Cardiac septum (tissue), 1 donor: Measurements from ENCODE around the gene LPCAT1. TPM values are rescaled to one million over a fixed set of nuclear protein-coding genes. Genes with fewer than 3 reads are reported as not detected.
"Not testable (repeated sequence)": the region's sequence is repeated elsewhere in the genome, so short reads cannot be mapped to it uniquely, and the experiment has no call there.

Experiments
- DNase-seq: peaks from one replicate; pipeline ENCODE4 v3.0.0-alpha.2; 2020; ENCODE audit warnings: low spot score
- intact Hi-C: fragments of 100-400 bp; cut with DNase I; formaldehyde crosslinking; loops from one replicate; pipeline ENCODE4 v1.14.0; 2022
- total RNA-seq: library from RNA; stranded (reverse); fragmentation: NEBNext Ultra II Directional; extraction: Animal tissue kit (Norgen Biotek cat#: 25700); gene quantifications from one replicate; pipeline ENCODE4 v1.2.1, GENCODE V29; 2021
- donor health status: DM: no; HTN: no; CAD: no.

Gene LPCAT1
- total RNA-seq, 1 donor from 2014 or later, result 14.7 TPM

- peak; percentile 51 for DNase-seq
- intact Hi-C loops, result no loop called here
Measured at GRCh38 chr5:1512541-1513291, 11.0 kb downstream of the LPCAT1 start.

DNA sequence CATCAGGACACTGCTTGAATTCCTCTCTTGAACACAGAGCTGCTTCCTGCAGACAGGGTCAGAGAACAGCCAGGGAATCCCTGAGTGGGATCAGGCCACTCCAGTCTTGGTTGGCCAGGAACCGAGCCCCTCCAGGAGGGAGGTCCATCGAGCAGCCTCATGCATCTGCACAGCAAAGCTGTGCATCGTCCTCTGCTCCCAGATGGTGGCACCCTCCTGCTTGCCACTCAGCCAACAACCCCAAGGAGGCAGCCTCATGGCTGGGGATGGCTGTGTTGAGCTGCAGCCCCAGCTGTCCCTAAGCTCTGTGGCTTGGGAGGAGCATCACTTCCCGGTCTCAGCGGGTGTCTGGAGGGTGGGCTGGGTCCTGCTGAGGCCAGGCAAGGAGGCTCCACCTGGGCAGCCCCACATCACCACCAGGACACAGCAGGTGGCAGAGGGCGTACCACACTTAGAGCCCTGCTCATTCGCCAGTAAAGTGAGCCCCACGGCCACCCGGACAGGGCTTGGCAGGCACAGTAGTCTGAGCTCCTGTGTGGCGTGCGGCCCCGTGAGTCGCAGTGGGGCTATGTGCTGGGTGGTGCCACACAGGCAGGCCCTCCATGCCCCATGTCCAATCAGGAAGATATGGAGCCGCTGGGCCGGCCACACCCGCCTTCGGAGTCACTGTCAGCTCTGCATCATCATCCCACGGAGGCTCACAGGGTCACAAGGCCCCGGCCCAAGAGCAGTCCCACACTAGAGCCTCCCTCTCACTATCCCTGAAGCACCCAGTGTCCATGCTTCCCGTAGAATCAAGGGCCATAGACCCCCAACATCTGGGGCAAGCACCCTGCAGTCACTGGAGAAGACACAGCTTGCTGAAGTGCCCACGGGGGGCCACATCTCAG, 11.9 kb downstream of the LPCAT1 start:
- DNase-seq, result peak; percentile 61
- intact Hi-C loops, result no loop called here

DNA sequence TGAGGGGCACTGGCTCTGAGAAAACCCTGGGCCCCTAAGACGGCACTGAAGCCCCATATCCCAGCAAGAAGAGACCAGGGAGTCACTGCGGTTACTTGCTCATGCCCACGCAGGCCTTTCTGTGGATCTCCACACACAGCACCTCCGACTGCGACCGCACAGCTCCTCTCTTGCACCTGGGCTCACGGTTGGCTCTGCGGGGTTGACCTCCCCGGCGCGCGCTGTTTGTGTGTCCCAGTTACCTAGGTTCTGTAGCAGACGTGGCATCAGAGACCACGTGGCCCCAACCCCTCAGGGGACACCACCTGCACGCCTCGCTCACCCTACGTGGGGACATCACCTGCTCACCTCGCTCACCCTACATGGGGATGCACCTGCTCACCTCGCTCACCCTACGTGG, 12.7 kb downstream of the LPCAT1 start:
- intact Hi-C loops, result no loop called here
- peak; percentile 46 for DNase-seq

GRCh38 chr5:1510631-1511030, 13.1 kb downstream of the LPCAT1 start:
- peak; percentile 68 for DNase-seq
- intact Hi-C loops, result no loop called here

- intact Hi-C loops, result no loop called here
- DNase-seq, result peak; percentile 51
Measured at GRCh38 chr5:1510151-1510561, 13.6 kb downstream of the LPCAT1 start.

DNA sequence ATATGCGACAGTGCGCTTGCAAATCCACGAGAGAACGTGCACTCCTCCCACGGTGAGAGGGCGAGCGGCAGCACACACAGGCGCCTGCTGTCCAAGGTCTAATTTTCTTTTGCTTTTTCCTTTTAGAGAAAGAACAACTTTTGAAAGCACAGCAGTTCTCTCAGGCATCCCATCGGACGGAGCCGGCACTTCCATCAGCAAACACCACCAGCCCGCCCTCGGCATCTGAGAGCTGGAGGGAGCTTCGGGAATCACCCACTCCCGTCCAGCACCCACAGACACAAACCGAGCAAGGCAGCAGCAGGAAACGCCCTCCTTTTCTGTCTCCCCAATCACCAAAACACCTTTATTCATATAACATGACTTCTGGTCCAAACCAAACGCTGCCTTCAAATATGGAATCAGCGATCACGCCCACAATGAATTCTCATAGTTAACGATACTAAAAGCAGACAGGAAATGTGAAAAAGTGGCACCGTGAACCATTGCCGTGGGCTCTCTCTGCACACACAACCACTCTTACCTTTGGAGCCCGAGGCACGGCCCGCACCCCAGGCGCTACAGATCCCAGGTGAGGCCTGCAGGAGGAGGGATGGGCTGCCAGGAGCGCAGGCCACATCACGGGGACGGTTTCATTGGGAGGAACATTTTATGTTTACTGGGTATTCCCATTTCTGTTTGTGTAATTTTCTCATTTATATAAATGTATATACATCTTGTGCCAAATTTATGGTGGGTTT, 14.2 kb downstream of the LPCAT1 start:
- intact Hi-C loops, result no loop called here
- peak; percentile 68 for DNase-seq

DNA sequence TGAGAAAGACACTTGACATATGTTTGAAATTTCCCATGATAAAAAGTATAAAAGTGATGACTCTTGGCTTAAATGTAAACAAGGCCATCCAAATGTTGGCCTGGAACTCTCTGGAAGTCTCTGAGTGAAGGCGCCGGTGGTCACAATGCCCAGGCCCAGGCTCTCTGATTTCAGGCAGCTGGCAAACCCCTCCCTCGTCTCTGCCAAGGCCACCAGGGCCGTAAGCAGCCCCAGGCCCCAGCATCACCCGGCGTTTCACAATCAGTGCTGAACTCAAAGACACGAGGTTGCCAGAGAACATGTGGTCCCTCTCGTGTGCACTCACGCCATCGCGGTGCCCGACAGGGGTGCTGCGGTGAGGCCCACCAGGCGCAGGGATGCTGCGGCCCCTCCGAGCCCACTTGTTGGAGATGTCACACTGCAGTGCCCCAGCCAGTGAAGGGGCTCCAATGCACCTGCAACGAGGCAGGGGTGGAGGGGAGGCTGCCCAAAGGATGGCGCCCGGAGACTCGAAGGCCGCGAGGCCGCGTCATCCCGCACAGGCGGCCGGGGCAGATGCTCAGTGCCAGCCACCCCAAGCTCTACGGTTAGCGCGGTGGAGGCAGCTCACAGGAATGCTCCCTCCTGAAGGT, 15.0 kb downstream of the LPCAT1 start:
- intact Hi-C loops, result no loop called here
- peak; percentile 65 for DNase-seq

DNA sequence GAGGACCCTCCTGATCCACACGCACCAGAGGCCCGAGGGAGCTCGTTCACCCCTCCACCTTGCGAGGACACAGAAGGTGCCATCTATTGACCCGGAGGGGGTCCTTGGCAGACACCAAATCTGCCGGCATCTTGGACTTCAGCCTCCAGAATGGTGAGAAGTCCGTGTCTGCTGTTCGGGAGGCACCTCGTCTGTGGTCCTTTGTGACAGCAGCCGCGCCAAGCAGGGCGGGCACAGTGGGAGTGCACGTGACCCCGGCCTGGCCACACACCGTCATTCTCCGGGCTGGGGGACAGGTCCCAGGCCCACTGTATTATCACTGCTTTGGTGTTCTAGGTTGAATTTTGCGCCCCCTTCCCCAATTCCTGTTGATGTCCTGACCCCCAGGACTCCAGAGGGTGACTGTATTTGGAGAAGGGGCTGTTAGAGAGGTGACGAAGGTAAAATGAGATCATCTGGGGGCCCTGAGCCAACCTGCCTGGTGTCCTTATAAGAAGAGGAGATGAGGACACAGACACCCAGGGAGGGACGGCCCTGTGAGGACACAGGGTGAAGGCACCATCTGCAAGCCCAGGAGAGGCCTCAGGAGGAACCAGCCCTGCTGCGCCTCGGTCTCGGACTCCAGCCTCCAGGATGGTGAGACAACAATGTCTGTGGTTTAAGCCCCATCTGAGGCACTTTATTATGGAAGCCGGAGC, 15.7 kb downstream of the LPCAT1 start:
- intact Hi-C loops, result no loop called here
- peak; percentile 57 for DNase-seq

DNA sequence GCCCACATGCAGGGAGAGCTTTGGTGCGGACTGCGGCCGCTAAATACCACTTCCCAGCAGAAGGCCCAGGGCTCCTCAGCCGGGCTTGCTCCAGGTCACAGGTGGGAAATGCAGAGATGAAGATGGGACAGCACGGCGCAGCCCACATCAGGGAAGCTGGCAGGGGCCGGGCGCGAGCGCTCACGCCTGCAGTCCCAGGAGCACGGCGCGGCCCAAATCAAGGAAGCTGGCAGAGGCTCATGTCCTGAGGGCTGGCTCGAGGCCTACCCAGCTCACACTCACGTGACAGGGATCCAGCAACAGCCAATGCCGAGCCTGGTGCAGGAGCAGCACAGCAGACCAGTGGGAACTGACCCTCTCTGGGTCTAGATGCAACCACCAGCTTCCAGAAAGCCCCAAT, 16.3 kb downstream of the LPCAT1 start:
- intact Hi-C loops, result no loop called here
- peak; percentile 62 for DNase-seq

GRCh38 chr5:1507014-1507375, 16.8 kb downstream of the LPCAT1 start:
- intact Hi-C loops, result no loop called here
- DNase-seq, result peak; percentile 10

DNA sequence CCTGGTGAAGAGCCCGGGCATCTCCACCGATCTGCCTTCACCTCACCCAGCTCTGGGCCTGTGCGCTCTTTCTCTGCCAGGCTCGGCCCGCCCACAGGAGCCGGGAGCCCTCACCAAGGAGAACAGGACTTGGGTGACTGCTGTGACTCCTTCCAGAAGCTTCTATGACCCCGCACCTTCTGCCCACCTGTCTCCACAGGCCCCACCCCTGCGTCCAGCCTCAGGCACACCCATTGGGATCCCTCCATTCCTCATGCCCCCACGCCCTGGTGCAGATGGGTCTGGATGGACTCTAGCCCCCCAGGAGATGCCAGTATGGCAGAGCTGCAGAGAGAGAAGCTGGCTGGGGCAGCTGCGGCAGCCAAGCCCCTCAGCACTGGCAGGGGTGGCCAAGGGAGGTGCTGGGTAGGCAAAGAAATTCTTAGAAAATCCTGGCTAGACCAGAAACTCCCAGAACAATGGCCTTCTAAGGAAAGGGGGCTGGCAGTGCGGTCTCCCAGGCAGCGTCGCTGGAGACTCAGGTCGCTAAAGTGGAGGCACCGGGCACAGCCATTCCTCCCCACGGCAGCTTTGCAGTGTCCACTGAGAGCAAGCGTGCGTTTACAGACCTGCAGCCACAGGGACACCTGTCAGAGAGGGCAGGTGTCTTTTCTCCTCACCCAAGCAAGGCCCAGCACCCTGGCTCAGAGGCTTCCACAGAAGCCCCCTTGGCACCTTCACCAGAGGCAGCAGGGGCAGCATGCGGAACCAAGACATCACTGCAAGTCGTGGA, 17.3 kb downstream of the LPCAT1 start:
- intact Hi-C loops, result no loop called here
- no peak for DNase-seq

- DNase-seq, result no peak
- intact Hi-C loops, result no loop called here
Measured at GRCh38 chr5:1505506-1506241, 18.1 kb downstream of the LPCAT1 start.

GRCh38 chr5:1505089-1505488, 18.7 kb downstream of the LPCAT1 start:
- DNase-seq, intact Hi-C loops: not testable (repeated sequence)

DNA sequence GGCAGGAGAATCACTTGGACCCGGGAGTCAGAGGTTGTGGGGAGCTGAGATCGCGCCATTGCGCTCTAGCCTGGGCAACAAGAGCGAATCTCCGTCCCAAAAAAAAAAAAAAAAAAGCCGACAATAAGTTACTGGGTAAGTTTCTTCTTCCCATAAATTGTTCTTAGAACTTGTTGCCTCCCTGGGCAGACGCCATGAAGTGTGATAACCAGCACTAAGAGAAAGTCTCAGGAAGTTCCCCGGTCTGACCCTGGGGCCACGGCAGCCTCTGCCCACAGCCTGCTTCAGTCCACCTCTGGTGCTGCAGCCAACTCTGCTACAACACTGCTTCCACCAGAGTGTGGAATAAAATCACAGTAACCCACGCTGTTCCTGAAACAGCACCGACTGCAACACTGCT, 19.1 kb downstream of the LPCAT1 start:
- intact Hi-C loops, result no loop called here
- DNase-seq, result no peak

DNA sequence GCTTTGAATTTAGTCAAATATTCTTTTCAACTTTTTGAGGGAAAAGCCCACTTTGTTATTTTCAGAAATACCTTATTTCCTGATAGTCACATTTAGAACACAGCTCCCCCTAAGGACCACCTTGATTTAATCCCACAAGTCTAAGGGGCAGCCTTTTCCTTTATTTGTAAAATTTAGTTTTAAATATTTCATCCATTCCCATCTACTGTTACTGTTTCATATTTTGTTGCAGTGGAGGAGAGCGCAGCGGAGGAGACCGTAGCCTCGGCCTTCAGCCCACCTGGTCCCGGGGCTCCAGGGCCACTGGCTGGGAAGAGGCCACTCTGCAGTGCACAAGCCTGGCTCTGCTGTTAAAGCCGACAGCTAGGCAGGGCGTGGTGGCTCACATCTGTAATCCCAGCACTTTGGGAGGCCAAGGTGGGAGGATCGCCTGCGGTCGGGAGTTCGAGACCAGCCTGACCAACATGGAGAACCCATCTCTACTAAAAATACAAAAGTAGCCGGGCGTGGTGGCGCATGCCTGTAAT, 19.6 kb downstream of the LPCAT1 start:
- DNase-seq, result no peak

DNA sequence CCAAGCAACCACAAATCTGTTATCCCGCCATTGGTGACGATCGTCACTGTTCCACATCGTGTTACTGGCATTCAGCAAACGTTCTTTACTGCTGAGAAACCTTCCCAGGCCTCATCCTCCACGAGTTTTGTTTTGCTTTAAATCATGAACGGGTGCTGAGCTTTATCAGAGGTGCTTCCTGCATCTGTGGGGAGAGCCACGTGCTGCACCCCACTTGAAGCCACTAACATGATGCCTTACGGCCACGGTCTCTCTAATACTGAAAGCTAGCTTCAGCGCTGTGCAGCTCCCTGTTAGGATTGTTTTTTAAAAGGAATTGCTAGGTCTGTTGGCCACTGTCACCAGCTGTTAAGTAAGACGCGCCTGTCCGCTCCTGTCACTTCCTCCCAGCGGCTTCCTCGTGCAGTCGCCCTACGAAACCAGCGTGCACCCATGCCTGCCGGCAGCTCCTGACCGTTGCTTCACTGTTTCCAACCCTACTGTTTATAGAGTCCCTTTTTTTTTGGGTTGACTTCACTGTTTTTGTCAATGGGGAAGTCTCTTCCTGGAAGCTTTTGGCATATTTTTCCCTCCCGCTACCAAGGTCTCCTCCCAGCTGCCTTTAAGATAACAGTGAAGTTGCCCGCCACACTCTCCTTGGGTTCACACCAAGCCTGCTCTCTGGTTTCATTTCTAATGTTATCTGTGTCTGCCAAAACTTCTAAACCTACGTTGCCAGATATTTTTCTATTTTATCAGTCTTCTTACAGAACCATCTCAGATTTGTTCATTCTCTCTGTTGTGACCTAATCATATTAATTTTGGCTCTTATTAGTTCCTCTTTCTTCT, 20.3 kb downstream of the LPCAT1 start:
- intact Hi-C loops, result no loop called here
- DNase-seq, result peak; percentile 89

More for the DNA sequence above, 19.6 kb downstream of the LPCAT1 start:
- intact Hi-C loops, result no loop called here

- DNase-seq, result no peak
- intact Hi-C loops, result no loop called here
Measured at GRCh38 chr5:1502737-1503120, 21.0 kb downstream of the LPCAT1 start.
